ENCODE results near the gene DCUN1D5. TPM values are rescaled to one million over a fixed set of nuclear protein-coding genes. Genes with fewer than 3 reads are reported as not detected.

Gene DCUN1D5
- total RNA-seq, 1 donor from 2014 or later = 32.8 TPM

DNA sequence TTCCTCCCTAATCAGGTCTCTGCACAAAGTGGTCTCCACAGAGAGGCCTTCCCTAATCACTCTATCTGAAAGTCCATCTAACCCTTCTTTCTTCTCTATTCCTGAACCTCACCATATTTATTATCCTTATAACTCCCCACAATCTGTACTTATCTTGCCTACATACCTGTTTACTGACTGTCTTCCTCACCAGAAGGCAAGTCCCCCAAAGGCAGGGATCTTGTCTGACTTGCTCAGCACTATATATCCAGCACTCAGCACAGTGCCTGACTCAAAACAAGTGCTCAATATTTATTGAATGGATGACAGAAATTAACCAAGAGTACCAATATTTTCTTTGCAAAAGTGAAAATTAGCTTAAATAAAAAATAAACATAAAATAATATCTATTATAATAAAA is 5.5 kb downstream of the DCUN1D5 start:
- no peak for DNase-seq (ENCODE audit: extremely low spot score, unreplicated experiment)
- Mint-ChIP-seq H3K9me3 (no peaks in the 10 kb centered on the region), H3K36me3 (peaks cover 4% of the 10 kb centered on the region), H3K4me1 (ENCODE audit: unreplicated experiment) (peaks cover 16% of the 10 kb centered on the region), H3K4me3 (no peak overlapping the region), H3K27ac (peak overlapping the region; percentile 46), H3K27me3 (no peaks in the 10 kb centered on the region)
- TF ChIP-seq, protein P1, sequence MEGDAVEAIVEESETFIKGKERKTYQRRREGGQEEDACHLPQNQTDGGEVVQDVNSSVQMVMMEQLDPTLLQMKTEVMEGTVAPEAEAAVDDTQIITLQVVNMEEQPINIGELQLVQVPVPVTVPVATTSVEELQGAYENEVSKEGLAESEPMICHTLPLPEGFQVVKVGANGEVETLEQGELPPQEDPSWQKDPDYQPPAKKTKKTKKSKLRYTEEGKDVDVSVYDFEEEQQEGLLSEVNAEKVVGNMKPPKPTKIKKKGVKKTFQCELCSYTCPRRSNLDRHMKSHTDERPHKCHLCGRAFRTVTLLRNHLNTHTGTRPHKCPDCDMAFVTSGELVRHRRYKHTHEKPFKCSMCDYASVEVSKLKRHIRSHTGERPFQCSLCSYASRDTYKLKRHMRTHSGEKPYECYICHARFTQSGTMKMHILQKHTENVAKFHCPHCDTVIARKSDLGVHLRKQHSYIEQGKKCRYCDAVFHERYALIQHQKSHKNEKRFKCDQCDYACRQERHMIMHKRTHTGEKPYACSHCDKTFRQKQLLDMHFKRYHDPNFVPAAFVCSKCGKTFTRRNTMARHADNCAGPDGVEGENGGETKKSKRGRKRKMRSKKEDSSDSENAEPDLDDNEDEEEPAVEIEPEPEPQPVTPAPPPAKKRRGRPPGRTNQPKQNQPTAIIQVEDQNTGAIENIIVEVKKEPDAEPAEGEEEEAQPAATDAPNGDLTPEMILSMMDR (conservative IDR thresholded peaks at IDR 0.05) = no peak

GRCh38 chr11:103085758-103086365 is 6.1 kb downstream of the DCUN1D5 start:
- Mint-ChIP-seq H3K27me3 (no peaks in the 10 kb centered on the region), H3K27ac (peak overlapping the region; percentile 46), H3K9me3 (no peaks in the 10 kb centered on the region), H3K4me1 (ENCODE audit: unreplicated experiment) (peaks cover 12% of the 10 kb centered on the region), H3K36me3 (peaks cover 4% of the 10 kb centered on the region), H3K4me3 (no peak overlapping the region)
- no peak for DNase-seq (ENCODE audit: extremely low spot score, unreplicated experiment)
- TF ChIP-seq, protein P1 (conservative IDR thresholded peaks at IDR 0.05) = no peak

DNA sequence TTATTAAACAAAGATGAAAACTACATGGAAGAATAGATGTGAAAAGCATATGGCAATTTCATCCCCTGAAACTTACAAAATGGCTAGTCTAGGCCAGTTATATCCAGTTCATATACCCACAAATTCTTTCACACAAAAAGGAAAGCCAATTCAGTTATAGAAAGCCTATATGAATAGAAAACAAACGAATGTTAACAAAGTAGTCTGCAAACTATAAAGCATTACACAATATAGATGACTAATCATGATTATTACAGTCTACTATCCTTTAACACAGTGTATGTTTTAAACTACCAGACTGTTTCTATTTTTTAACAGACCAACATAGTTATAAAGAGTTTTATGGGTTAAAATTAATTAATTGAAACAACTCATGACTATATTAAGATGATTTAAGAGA is 12.1 kb downstream of the DCUN1D5 start:
- H3K36me3 Mint-ChIP-seq = peaks cover 34% of the 10 kb centered on the region
- H3K27ac Mint-ChIP-seq = no peak overlapping the region
- no peaks in the 10 kb centered on the region for H3K9me3 Mint-ChIP-seq
- TF ChIP-seq, protein P1 (conservative IDR thresholded peaks at IDR 0.05) = no peak
- no peak overlapping the region for H3K4me3 Mint-ChIP-seq
- no peaks in the 10 kb centered on the region for H3K4me1 Mint-ChIP-seq (ENCODE audit: unreplicated experiment)
- no peaks in the 10 kb centered on the region for H3K27me3 Mint-ChIP-seq
- DNase-seq (ENCODE audit: extremely low spot score, unreplicated experiment) = no peak

DNA sequence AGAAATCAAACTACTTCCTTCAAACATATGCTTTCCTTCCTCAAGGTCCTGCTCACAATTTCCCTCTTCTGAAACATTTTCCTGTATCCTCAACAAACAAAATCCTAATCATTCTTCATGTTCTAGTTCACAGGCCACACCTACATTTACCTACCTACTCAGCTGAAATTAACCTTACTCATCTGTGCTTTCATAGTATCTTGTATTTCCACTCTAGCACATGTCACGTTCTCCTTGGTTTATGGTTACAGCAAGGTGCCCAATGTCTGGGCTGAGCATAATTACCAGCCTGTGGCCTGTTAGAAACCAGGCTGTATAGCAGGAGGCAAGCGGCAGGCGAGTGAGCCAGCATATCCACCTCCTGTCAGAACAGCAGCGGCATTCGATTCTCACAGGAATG is 13.2 kb downstream of the DCUN1D5 start:
- Mint-ChIP-seq H3K27me3 (no peaks in the 10 kb centered on the region), H3K4me3 (no peak overlapping the region), H3K36me3 (peaks cover 37% of the 10 kb centered on the region), H3K4me1 (ENCODE audit: unreplicated experiment) (no peaks in the 10 kb centered on the region), H3K27ac (no peak overlapping the region), H3K9me3 (no peaks in the 10 kb centered on the region)
- TF ChIP-seq, protein P1 (conservative IDR thresholded peaks at IDR 0.05) = no peak
- DNase-seq (ENCODE audit: extremely low spot score, unreplicated experiment) = no peak

- H3K9me3 Mint-ChIP-seq = no peaks in the 10 kb centered on the region
- H3K36me3 Mint-ChIP-seq = peaks cover 46% of the 10 kb centered on the region
- DNase-seq (ENCODE audit: extremely low spot score, unreplicated experiment) = no peak
- no peaks in the 10 kb centered on the region for H3K4me1 Mint-ChIP-seq (ENCODE audit: unreplicated experiment)
- TF ChIP-seq, protein P1 (conservative IDR thresholded peaks at IDR 0.05) = no peak
- no peak overlapping the region for H3K27ac Mint-ChIP-seq
- no peaks in the 10 kb centered on the region for H3K27me3 Mint-ChIP-seq
- H3K4me3 Mint-ChIP-seq = no peak overlapping the region
Measured at GRCh38 chr11:103077554-103077953, 14.4 kb downstream of the DCUN1D5 start.

DNA sequence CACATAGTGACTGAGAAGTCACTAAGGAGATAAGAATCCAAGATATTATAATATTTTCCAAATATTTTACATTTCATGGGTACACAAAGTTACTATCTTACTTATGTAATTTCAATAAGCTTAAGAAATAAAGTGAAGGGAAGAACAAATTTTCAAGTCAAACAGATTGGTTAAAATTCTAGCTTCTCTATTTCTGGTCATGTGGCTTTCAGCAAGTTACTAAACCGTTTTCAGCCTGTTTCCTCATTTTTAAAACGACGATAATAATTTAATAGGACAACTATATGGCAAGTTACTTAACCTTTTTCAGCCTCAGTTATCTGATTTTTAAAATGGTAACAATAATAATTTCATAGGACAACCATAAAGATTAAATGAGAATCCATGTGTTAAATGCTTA is 15.6 kb downstream of the DCUN1D5 start:
- Mint-ChIP-seq H3K27ac (no peak overlapping the region), H3K27me3 (no peaks in the 10 kb centered on the region), H3K36me3 (peaks cover 46% of the 10 kb centered on the region), H3K9me3 (no peaks in the 10 kb centered on the region), H3K4me3 (no peak overlapping the region), H3K4me1 (ENCODE audit: unreplicated experiment) (no peaks in the 10 kb centered on the region)
- DNase-seq (ENCODE audit: extremely low spot score, unreplicated experiment) = no peak
- TF ChIP-seq, protein P1 (conservative IDR thresholded peaks at IDR 0.05) = no peak

Data from type B pancreatic cell (in vitro differentiated cells).